Tibial artery (tissue), 4 donors: Measurements from ENCODE around the gene PTPMT1.

Experiments
- DNase-seq, 2 donors: peaks; one replicate each; pipeline ENCODE4 v3.0.0-alpha.2; 2019
- H3K27ac ChIP-seq, 2 donors: fragments of 200-600 bp; sonication (generic) in 1 of 2; 1 replicate in 1 of 2; 2 replicates in 1 of 2; pipeline ENCODE4 v1.5.1; 2018 to 2019; ENCODE audit warnings: mild to moderate bottlenecking in 1 of 2
- H3K27me3 ChIP-seq, 2 donors: fragments of 200-600 bp; sonication (generic) in 1 of 2; one replicate each; pipeline versions ENCODE4 v1.5.1 to v1.6.0; 2016 to 2019
- H3K36me3 ChIP-seq, 3 donors: fragments of 200-600 bp; sonication (generic) in 2 of 3; one replicate each; pipeline ENCODE4 v1.5.1; 2016 to 2019; ENCODE audit warnings: mild to moderate bottlenecking in 2 of 3
- H3K4me1 ChIP-seq, 4 donors: fragments of 200-600 bp; sonication (generic) in 2 of 4; 1 replicate in 3 of 4; 2 replicates in 1 of 4; pipeline ENCODE4 v1.5.1; 2016 to 2019
- H3K4me3 ChIP-seq, 2 donors: fragments of 200-600 bp; sonication (generic) in 1 of 2; 1 replicate in 1 of 2; 2 replicates in 1 of 2; pipeline ENCODE4 v1.5.1; 2018 to 2019; ENCODE audit warnings: mild to moderate bottlenecking in 2 of 2
- H3K9me3 ChIP-seq, 3 donors: fragments of 200-600 bp; sonication (generic) in 1 of 3; one replicate each; pipeline ENCODE4 v1.5.1; 2016 to 2019
- intact Hi-C: fragments of 100-400 bp; cut with DNase I; formaldehyde crosslinking; loops from one replicate; pipeline ENCODE4 v1.15.0; 2023; ENCODE audit warnings: low total_unique reads
- TF ChIP-seq, protein P1 (sequence below), 2 experiments: fragments of 200-600 bp in 1 of 2; fragments of 450-650 bp in 1 of 2; IDR thresholded peaks; one replicate each; pipeline ENCODE4 v1.5.1; 2017 to 2019; ENCODE audit warnings: antibody characterized with exemption in 2 of 2, mild to moderate bottlenecking in 1 of 2, moderate library complexity in 1 of 2

Gene PTPMT1

DNA sequence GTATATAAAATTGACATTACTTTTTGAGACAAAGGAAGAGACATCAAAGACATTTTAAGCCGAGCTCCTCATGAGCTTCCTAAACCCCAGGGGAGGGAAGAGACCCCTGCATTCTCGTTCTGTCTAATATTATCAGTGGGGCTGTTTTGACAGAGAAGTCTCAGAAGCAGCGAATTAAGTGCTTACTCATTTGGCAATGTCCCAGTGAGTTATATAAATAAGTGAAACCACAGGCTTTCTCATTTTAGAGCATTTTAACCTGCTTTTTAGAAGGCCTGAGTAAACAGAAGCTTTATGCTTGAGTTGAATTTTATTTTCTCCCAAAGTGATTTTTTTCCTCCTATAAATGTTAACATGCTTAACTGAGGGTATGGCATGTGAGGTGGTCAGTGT lies 52.0 kb downstream of the PTPMT1 start:
- intact Hi-C loops: no loop called here
- no peak for DNase-seq
- Histone ChIP-seq H3K27ac (no peak overlapping the region), H3K9me3 (no peaks in the 10 kb centered on the region), H3K36me3 (peaks cover 35 to 66% (median 47%) of the 10 kb centered on the region in 3 donors), H3K27me3 (no peaks in the 10 kb centered on the region), H3K4me1 (no peaks in the 10 kb centered on the region), H3K4me3 (no peak overlapping the region)
- TF ChIP-seq, protein P1, sequence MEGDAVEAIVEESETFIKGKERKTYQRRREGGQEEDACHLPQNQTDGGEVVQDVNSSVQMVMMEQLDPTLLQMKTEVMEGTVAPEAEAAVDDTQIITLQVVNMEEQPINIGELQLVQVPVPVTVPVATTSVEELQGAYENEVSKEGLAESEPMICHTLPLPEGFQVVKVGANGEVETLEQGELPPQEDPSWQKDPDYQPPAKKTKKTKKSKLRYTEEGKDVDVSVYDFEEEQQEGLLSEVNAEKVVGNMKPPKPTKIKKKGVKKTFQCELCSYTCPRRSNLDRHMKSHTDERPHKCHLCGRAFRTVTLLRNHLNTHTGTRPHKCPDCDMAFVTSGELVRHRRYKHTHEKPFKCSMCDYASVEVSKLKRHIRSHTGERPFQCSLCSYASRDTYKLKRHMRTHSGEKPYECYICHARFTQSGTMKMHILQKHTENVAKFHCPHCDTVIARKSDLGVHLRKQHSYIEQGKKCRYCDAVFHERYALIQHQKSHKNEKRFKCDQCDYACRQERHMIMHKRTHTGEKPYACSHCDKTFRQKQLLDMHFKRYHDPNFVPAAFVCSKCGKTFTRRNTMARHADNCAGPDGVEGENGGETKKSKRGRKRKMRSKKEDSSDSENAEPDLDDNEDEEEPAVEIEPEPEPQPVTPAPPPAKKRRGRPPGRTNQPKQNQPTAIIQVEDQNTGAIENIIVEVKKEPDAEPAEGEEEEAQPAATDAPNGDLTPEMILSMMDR (IDR thresholded peaks at IDR 0.05): no peak

DNA sequence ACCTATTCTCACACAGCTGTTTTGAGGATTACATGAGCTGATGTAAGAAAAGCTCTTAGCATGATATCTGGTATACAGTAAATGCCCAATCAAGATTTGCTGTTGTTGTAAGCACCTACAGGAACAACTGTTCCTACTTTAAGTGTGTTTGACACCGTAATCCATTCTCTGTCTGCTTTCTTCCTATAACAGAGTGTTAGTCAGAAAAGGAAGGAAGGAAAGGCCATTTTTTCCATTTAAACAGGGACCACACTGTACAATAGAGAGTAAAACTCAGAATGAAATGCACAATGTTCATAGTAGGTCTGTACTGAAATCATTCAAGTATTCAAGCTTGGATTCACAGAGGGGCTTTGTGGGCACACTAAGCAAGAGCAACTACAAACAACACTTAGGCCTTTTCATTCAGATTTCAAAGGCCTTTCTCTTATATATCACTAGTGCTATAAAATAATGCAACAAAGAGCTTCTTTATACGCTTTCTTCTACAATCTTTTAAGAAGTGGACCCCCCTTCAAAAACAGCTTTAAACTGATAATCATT lies 55.5 kb downstream of the PTPMT1 start:
- intact Hi-C loops: no loop called here
- no peak overlapping the region for H3K4me3 ChIP-seq
- no peak for DNase-seq

More for the DNA sequence above, 55.5 kb downstream of the PTPMT1 start:
- H3K9me3 ChIP-seq: no peaks in the 10 kb centered on the region
- no peak overlapping the region for H3K27ac ChIP-seq
- H3K36me3 ChIP-seq: peaks cover 63 to 93% (median 70%) of the 10 kb centered on the region in 3 donors
- no peaks in the 10 kb centered on the region for H3K4me1 ChIP-seq
- H3K27me3 ChIP-seq: no peaks in the 10 kb centered on the region
- TF ChIP-seq, protein P1 (IDR thresholded peaks at IDR 0.05): no peak
